Neural progenitor cell (in vitro differentiated cells): ENCODE measurements around the gene SPP2.

Experiments
- CTCF ChIP-seq: fragments of 200-600 bp; sonication (generic); IDR thresholded peaks from 2 replicates; pipeline ENCODE4 v1.5.1; 2017; ENCODE audit warnings: antibody characterized with exemption, mild to moderate bottlenecking
- EZH2 ChIP-seq: fragments of 200-600 bp; sonication (generic); IDR thresholded peaks from 2 replicates; pipeline ENCODE4 v1.6.1; 2017; ENCODE audit warnings: antibody characterized with exemption, mild to moderate bottlenecking, moderate library complexity
- EZH2phosphoT487 ChIP-seq: fragments of 200-600 bp; sonication (generic); IDR thresholded peaks from 2 replicates; pipeline ENCODE4 v1.6.1; 2017; ENCODE audit warnings: antibody characterized with exemption

GRCh38 chr2:234026693-234027254, 23.7 kb upstream of the SPP2 start:
- TF ChIP-seq CTCF = no peak
- TF ChIP-seq EZH2 = no peak
- no peak for TF ChIP-seq EZH2phosphoT487
